AG10803 (cell line): ENCODE measurements around the gene SUB1.

Experiments
- DNase-seq: peaks from one replicate; pipeline ENCODE4 v3.0.0; 2010; ENCODE audit warnings: low read depth
- H3K4me3 ChIP-seq: 2 replicates; pipeline ENCODE4 v1.5.1; 2011; ENCODE audit warnings: mild to moderate bottlenecking, low read length, control low read depth
- TF ChIP-seq, protein P1 (sequence below): conservative IDR thresholded peaks from 2 replicates; pipeline ENCODE4 v1.5.1; 2011; ENCODE audit warnings: mild to moderate bottlenecking, low read length, control low read depth, inconsistent platforms

Gene SUB1

DNA sequence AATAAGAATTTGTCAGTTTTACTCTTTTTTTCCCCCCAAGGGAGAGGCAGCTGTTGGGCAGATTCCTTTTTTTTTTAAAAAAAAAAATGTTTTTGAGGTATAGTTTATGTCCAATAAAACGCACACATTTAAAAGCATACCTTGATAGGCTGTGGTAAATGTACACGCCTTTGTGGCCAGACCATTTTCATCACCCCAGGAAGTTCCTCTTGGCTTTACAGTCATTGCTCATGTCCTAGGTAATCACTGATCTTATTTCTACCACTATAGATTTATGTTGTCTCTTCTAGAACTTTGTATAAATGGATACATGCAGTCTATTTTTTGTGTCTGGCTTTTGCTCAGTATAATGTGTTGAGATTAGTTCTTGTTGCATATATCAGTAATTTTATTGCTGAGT lies 9.8 kb downstream of the SUB1 start:
- H3K4me3 ChIP-seq: no peak overlapping the region
- TF ChIP-seq, protein P1, sequence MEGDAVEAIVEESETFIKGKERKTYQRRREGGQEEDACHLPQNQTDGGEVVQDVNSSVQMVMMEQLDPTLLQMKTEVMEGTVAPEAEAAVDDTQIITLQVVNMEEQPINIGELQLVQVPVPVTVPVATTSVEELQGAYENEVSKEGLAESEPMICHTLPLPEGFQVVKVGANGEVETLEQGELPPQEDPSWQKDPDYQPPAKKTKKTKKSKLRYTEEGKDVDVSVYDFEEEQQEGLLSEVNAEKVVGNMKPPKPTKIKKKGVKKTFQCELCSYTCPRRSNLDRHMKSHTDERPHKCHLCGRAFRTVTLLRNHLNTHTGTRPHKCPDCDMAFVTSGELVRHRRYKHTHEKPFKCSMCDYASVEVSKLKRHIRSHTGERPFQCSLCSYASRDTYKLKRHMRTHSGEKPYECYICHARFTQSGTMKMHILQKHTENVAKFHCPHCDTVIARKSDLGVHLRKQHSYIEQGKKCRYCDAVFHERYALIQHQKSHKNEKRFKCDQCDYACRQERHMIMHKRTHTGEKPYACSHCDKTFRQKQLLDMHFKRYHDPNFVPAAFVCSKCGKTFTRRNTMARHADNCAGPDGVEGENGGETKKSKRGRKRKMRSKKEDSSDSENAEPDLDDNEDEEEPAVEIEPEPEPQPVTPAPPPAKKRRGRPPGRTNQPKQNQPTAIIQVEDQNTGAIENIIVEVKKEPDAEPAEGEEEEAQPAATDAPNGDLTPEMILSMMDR: no peak

DNA sequence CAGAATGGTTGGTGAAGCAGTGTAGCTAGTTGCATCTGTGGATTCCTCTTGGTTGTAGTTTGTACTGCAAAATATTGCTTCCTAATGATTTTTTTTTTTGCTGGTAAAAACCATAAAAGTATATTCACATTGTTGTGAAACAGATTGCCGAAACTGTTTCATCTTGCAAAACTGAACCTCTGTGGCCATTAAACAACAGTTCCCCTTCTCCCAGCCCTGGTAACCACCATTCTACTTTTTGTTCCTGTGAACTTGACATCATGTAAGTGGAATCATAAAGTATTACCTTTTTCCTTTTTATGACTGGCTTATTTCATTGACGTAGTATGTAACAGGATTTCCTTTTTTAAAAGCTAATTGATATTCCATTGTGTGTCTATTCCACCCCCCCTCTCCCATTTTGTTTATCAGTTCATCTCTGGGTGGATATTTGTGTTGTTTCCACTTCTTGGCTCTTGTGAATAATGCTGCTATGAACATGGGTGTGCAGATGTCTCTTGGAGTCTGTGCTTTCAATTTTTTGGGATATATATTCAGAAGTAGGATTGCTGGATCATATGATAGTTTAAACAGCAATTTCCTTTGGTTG lies 11.8 kb downstream of the SUB1 start:
- TF ChIP-seq, protein P1: no peak
- H3K4me3 ChIP-seq: no peak overlapping the region
- no peak for DNase-seq

More for the DNA sequence above, 9.8 kb downstream of the SUB1 start:
- no peak for DNase-seq

DNA sequence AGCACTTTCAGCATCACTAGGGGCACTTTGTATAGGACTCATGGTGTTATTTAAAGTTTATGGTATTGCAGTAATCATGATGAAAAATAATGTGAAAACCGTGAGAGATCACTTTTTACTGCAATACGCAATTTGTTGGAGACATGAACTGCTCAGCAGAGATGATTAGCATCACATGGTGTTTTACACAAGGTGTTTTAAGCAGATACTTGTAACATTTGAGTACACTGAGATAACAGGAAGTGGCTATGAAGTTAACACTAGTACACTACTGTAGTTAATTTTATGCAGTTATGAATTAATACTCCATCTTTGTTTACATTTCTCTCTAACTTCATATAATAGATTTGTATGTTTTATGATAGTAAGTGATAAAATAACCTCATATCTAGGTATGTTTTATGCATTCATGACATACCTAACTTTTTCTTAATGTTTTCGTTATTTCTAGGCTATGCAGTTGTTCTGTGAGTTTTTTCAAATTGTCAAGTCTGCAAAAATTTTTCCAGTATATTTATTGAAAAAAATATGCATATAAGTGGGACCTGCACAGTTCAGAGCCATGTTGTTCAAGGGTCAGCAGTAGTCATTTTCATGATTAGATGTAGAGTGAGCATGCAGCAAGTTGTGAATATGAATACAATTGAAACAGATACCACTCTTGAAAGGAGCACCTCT lies 13.0 kb downstream of the SUB1 start:
- DNase-seq: no peak
- no peak overlapping the region for H3K4me3 ChIP-seq
- TF ChIP-seq, protein P1: no peak

DNA sequence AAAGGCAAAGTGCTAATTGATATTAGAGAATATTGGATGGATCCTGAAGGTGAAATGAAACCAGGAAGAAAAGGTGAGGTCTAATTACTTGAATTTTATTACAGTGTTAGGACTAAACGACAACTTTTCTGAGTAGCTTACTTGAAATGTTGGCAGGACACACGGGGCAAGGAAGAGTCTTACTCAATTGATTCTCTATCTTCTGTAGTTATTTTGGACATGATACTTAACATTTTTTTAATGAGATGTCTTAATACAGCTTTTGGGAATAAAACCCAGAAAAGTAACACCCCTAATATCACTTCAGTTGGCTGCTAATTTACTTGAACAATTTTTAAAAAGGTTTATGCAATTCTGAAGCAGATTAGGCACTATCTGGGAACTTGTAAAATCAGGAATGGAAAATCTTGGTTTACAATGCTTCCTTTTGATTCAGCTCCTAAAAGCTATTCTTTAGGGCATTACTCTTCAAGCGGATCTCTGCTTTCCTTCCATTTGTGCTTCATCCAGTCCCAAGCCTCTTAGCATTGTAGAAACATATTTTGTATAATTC lies 13.7 kb downstream of the SUB1 start:
- TF ChIP-seq, protein P1: no peak
- DNase-seq: no peak
- H3K4me3 ChIP-seq: no peak overlapping the region

DNA sequence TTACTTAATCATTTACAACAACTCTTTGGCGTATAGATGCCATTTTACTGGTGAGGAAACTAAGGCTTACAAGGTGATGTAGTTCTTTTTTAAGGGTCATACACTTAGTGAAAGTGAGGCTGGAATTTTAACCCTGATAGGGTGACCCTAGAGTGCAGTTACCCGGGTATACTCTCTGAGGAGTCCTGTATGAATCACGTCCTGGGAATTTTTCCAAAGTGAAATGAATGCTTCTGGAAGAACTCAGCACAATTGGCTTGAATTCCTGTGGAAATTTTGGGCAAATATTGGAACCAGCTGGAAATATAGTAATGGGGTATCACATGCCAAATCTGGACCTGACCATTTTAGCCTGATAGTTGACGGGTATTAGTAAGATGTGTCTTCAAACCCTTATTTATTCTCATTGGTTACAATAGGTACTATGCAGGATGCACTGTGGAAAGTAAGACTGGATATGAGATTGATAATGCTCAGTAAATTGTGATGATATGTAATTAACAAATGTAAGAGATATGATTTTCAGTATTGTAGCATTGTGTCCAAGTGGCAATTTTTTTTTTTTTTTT lies 14.8 kb downstream of the SUB1 start:
- H3K4me3 ChIP-seq: no peak overlapping the region
- TF ChIP-seq, protein P1: no peak
- peak; percentile 96 for DNase-seq

DNA sequence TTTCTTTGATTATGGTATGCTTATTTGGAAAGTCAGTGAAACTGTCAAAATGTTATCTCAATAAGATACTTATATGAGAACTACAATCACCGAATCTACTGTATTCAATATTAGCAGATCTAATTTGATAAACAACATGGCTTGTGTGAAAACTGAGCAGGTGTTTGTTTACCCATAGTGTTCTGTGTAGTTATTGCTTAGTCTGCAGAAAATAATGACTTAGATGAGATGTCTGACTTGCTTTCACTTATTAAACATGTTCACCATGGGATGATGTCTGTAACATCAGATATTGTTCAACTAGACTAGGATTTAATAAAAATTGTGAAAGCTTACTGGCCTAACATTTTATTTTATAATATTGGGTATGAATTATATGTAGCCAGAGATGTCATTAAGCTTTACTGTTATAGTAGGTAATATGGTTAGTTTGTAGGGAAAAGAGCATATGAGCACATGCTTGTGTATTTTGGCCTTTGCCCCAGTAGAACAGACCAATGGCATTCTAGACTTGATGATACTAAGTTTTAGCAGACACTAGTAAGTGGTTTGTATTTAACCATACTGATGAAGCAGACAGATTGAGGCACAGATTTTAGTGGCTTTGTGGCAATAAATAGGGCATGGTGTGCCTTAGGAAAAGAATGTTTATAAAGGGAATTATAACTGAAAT lies 16.4 kb downstream of the SUB1 start:
- DNase-seq: no peak
- TF ChIP-seq, protein P1: no peak
- no peak overlapping the region for H3K4me3 ChIP-seq
